GM23248 (cell line): ENCODE results near the gene SNHG17. TPM values are rescaled to one million over a fixed set of nuclear protein-coding genes. Genes with fewer than 3 reads are reported as not detected.
A peak's percentile ranks its signal among the peaks of the same experiment; 100 is the strongest.
"Not testable (repeated sequence)": the region's sequence is repeated elsewhere in the genome, so short reads cannot be mapped to it uniquely, and the experiment has no call there.

Experiments used
- DNase-seq: peaks from one replicate; pipeline ENCODE4 v3.0.0-alpha.2; 2015
- H2AFZ ChIP-seq: fragments of 200-600 bp; sonication (generic); 2 replicates; pipeline ENCODE4 v1.6.1; 2016; ENCODE audit warnings: antibody characterized with exemption
- H3F3A ChIP-seq: fragments of 200-600 bp; sonication (generic); 2 replicates; pipeline ENCODE4 v1.6.1; 2016; ENCODE audit warnings: mild to moderate bottlenecking, antibody characterized with exemption, mixed run types; ENCODE audit not compliant: insufficient read depth
- H3K27ac ChIP-seq: fragments of 200-600 bp; sonication (generic); 2 replicates; pipeline ENCODE4 v1.5.1; 2016; ENCODE audit warnings: mild to moderate bottlenecking
- H3K27me3 ChIP-seq: fragments of 200-600 bp; sonication (generic); replicated peaks from 2 replicates; pipeline ENCODE4 v1.6.1; 2016; ENCODE audit warnings: mild to moderate bottlenecking; ENCODE audit not compliant: insufficient read depth
- H3K36me3 ChIP-seq: fragments of 200-600 bp; sonication (generic); 2 replicates; pipeline ENCODE4 v1.6.1; 2016; ENCODE audit warnings: low read depth, mild to moderate bottlenecking
- H3K4me1 ChIP-seq: fragments of 200-600 bp; sonication (generic); 2 replicates; pipeline ENCODE4 v1.6.1; 2016; ENCODE audit warnings: mild to moderate bottlenecking; ENCODE audit not compliant: insufficient read depth
- H3K4me2 ChIP-seq: fragments of 200-600 bp; sonication (generic); one replicate; pipeline ENCODE4 v1.6.1; 2016; ENCODE audit warnings: mild to moderate bottlenecking; ENCODE audit not compliant: unreplicated experiment
- H3K4me3 ChIP-seq: fragments of 200-600 bp; sonication (generic); 2 replicates; pipeline ENCODE4 v1.5.1; 2016; ENCODE audit warnings: mild to moderate bottlenecking
- H3K79me2 ChIP-seq: fragments of 200-600 bp; sonication (generic); 2 replicates; pipeline ENCODE4 v1.6.1; 2016; ENCODE audit warnings: mild to moderate bottlenecking; ENCODE audit not compliant: insufficient read depth
- H3K9ac ChIP-seq: fragments of 200-600 bp; sonication (generic); 2 replicates; pipeline ENCODE4 v1.6.1; 2016; ENCODE audit warnings: mild to moderate bottlenecking
- H3K9me2 ChIP-seq: fragments of 200-600 bp; sonication (generic); 2 replicates; pipeline ENCODE4 v1.6.1; 2016; ENCODE audit warnings: mixed run types, mild to moderate bottlenecking, moderate library complexity; ENCODE audit not compliant: insufficient read depth
- H3K9me3 ChIP-seq: fragments of 200-600 bp; sonication (generic); one replicate; pipeline ENCODE4 v1.6.1; 2017; ENCODE audit warnings: low read depth
- H4K20me1 ChIP-seq: fragments of 200-600 bp; sonication (generic); 2 replicates; pipeline ENCODE4 v1.6.0; 2016; ENCODE audit not compliant: insufficient read depth
- EZH2 ChIP-seq: fragments of 200-600 bp; sonication (generic); IDR thresholded peaks from 2 replicates; pipeline ENCODE4 v1.6.1; 2018; ENCODE audit warnings: antibody characterized with exemption, mild to moderate bottlenecking; ENCODE audit not compliant: insufficient read depth, poor library complexity, severe bottlenecking
- EZH2phosphoT487 ChIP-seq: fragments of 200-600 bp; sonication (generic); IDR thresholded peaks from 2 replicates; pipeline ENCODE4 v1.6.1; 2018; ENCODE audit warnings: antibody characterized with exemption, moderate library complexity, mild to moderate bottlenecking, low read depth; ENCODE audit not compliant: insufficient read depth
- WGBS, 2 experiments: methylation state at CpG; one replicate each; pipeline ENCODE4 v1.1.6; 2015 to 2017; ENCODE audit warnings: low lambda C conversion rate in 2 of 2, low coverage in 1 of 2; ENCODE audit errors: missing lambda C conversion rate in 2 of 2; 5-methylcytosine and 5-hydroxymethylcytosine counted together
- in situ Hi-C: fragments of 300-500 bp; cut with MboI; formaldehyde crosslinking; loops from 2 replicates; pipeline ENCODE4 v1.15.0; 2020
- polyA plus RNA-seq: library from polyadenylated mRNA; unstranded; fragments of >200 nt; fragmentation: Nextera tagmentation; extraction: Ambion mirVana; gene quantifications from 2 replicates; pipeline ENCODE4 v1.2.1, GENCODE V29; 2016
- total RNA-seq: library from RNA; depleted of rRNA; stranded (reverse); fragments of >200 nt; shearing (Covaris generic); gene quantifications from 2 replicates; pipeline ENCODE4 v1.2.3, GENCODE V29; 2014

SNHG17 gene
- total and polyA plus RNA-seq, 2 experiments from 2014 or later: 15.2 to 28.0 TPM

DNA sequence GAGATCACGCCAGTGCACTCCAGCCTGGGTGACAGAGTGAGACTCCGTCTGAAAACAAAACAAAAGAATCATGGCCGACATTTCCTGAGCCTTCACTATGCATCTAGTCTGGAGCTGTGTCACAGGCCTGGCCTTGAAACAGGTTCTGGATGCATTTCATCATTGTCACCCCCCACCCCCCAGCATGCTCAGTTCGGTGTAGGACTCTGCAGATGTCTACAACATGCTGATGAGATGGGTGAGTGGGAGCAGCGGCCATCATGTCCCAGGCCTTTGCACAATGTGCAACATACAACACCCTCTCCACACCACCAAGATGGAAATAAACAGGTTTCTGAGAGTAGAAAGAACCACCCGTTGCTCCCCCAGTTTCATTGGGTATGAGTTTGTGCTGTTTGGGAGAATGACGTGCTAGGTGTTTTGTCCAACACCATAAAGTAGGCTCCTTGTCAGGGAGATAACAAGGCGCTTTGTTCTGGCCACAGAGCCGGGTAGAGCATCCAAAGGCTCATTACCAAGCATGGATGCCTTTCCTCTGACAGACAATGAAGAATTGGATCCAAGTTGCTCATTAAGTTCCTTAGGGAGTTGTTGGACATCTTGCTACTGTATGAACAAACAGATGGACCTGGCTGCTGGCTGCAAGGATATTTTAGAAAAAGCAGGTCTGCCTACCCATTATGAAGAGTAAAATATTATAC lies 22.1 kb downstream of the SNHG17 start:
- no peaks in the 10 kb centered on the region for H3K9me3 ChIP-seq
- H3K27me3 ChIP-seq: no peaks in the 10 kb centered on the region
- DNase-seq: peak; percentile 63
- in situ Hi-C loops: loop anchor here (10.0 kb wide), 1 partner anchor 358 kb away; no protein-coding TSS in a partner anchor
- H3K4me2 ChIP-seq: no peak overlapping the region
- no peaks in the 10 kb centered on the region for H3K79me2 ChIP-seq
- 69 to 71% methylated on average over 9 of the region's 9 CpGs for WGBS, 2 experiments
- TF ChIP-seq EZH2 (no peak), EZH2phosphoT487 (no peak)
- no peak overlapping the region for H3K4me3 ChIP-seq
- H3K36me3 ChIP-seq: peaks cover 21% of the 10 kb centered on the region; the same call in 1 of the 2 replicates
- H3K4me1 ChIP-seq: no peaks in the 10 kb centered on the region
- peaks cover 15% of the 10 kb centered on the region for H3F3A ChIP-seq
- no peak overlapping the region for H3K9ac ChIP-seq
- no peaks in the 10 kb centered on the region for H3K9me2 ChIP-seq
- H3K27ac ChIP-seq: no peak overlapping the region
- H2AFZ ChIP-seq: no peak overlapping the region
- H4K20me1 ChIP-seq: no peaks in the 10 kb centered on the region

- not testable (repeated sequence) for H4K20me1 ChIP-seq, H3K9ac ChIP-seq, H3K9me2 ChIP-seq, H3K4me3 ChIP-seq, H3F3A ChIP-seq, H3K4me2 ChIP-seq, H3K79me2 ChIP-seq, DNase-seq, H2AFZ ChIP-seq, H3K36me3 ChIP-seq, H3K27ac ChIP-seq, H3K27me3 ChIP-seq, H3K9me3 ChIP-seq, H3K4me1 ChIP-seq
- WGBS, 2 experiments: 88 to 91% methylated on average over 9 of the region's 9 CpGs
- in situ Hi-C loops: loop anchor here (10.0 kb wide), 1 partner anchor 173 kb away; no protein-coding TSS in a partner anchor
These were observed 27.3 kb downstream of the SNHG17 start for GRCh38 chr20:38407822-38408221.

DNA sequence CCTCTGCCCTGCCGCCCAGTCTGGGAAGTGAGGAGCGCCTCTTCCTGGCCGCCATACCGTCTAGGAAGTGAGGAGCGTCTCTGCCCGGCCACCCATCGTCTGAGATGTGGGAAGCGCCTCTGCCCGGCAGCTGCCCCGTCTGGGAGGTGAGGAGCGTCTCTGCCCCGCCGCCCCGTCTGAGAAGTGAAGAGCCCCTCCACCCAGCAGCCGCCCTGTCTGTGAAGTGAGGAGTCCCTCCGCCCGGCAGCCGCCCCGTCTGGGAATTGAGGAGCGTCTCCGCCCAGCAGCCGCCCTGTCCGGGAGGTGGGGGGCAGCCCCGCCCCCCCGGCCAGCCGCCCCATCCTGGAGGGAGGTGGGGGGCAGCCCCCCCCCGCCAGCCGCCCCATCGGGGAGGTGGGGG lies 27.8 kb downstream of the SNHG17 start:
- no peaks in the 10 kb centered on the region for H3K4me1 ChIP-seq
- H3K9ac ChIP-seq: no peak overlapping the region
- 91 to 97% methylated on average over 6 to 28 of the region's 29 CpGs for WGBS, 2 experiments
- TF ChIP-seq EZH2phosphoT487: no peak
- TF ChIP-seq EZH2: no peak
- H3K4me2 ChIP-seq: no peak overlapping the region
- peaks cover 6% of the 10 kb centered on the region; the same call in 1 of the 2 replicates for H3F3A ChIP-seq
- no peaks in the 10 kb centered on the region for H3K27me3 ChIP-seq
- no peak overlapping the region for H3K27ac ChIP-seq
- DNase-seq: no peak
- no peaks in the 10 kb centered on the region for H3K9me3 ChIP-seq
- no peak overlapping the region for H3K4me3 ChIP-seq
- H2AFZ ChIP-seq: no peak overlapping the region
- no peaks in the 10 kb centered on the region for H4K20me1 ChIP-seq
- no peaks in the 10 kb centered on the region for H3K79me2 ChIP-seq
- in situ Hi-C loops: loop anchor here (10.0 kb wide), 1 partner anchor 173 kb away; no protein-coding TSS in a partner anchor
- peaks cover 6% of the 10 kb centered on the region; the same call in 1 of the 2 replicates for H3K36me3 ChIP-seq
- H3K9me2 ChIP-seq: no peaks in the 10 kb centered on the region

GRCh38 chr20:38406476-38406875 lies 28.7 kb downstream of the SNHG17 start:
- no peaks in the 10 kb centered on the region for H3K79me2 ChIP-seq
- no peaks in the 10 kb centered on the region for H3K36me3 ChIP-seq
- H3K27me3 ChIP-seq: no peaks in the 10 kb centered on the region
- in situ Hi-C loops: loop anchor here (10.0 kb wide), 1 partner anchor 172 kb away; no protein-coding TSS in a partner anchor
- no peaks in the 10 kb centered on the region for H3K9me3 ChIP-seq
- WGBS, 2 experiments: 93 to 94% methylated on average over 5 of the region's 5 CpGs
- H3K4me2 ChIP-seq: no peak overlapping the region
- peaks cover 6% of the 10 kb centered on the region; the same call in 1 of the 2 replicates for H3F3A ChIP-seq
- no peak overlapping the region for H3K4me3 ChIP-seq
- no peak overlapping the region for H3K27ac ChIP-seq
- no peaks in the 10 kb centered on the region for H4K20me1 ChIP-seq
- no peaks in the 10 kb centered on the region for H3K4me1 ChIP-seq
- TF ChIP-seq EZH2phosphoT487: no peak
- TF ChIP-seq EZH2: no peak
- H2AFZ ChIP-seq: no peak overlapping the region
- DNase-seq: no peak
- H3K9ac ChIP-seq: no peak overlapping the region
- no peaks in the 10 kb centered on the region for H3K9me2 ChIP-seq
